Osteocyte (in vitro differentiated cells): ENCODE measurements around the gene ARL6IP6. TPM values are rescaled to one million over a fixed set of nuclear protein-coding genes. Genes with fewer than 3 reads are reported as not detected.
A peak's percentile ranks its signal among the peaks of the same experiment; 100 is the strongest.
"Not testable (repeated sequence)": the region's sequence is repeated elsewhere in the genome, so short reads cannot be mapped to it uniquely, and the experiment has no call there.

Source experiments
- DNase-seq: peaks from one replicate; pipeline ENCODE4 v3.0.0; 2021; ENCODE audit warnings: mixed read lengths; ENCODE audit not compliant: unreplicated experiment; ENCODE audit errors: extremely low spot score
- H3K27ac Mint-ChIP-seq: one replicate; pipeline ENCODE4 v1.8.0; 2021; ENCODE audit warnings: mild to moderate bottlenecking, mixed read lengths; ENCODE audit not compliant: unreplicated experiment
- H3K27me3 Mint-ChIP-seq: one replicate; pipeline ENCODE4 v1.8.0; 2021; ENCODE audit warnings: mixed read lengths; ENCODE audit not compliant: unreplicated experiment
- H3K36me3 Mint-ChIP-seq: one replicate; pipeline ENCODE4 v1.8.0; 2021; ENCODE audit warnings: mixed read lengths; ENCODE audit not compliant: unreplicated experiment
- H3K4me1 Mint-ChIP-seq: one replicate; pipeline ENCODE4 v1.8.0; 2021; ENCODE audit warnings: mixed read lengths; ENCODE audit not compliant: unreplicated experiment
- H3K4me3 Mint-ChIP-seq: one replicate; pipeline ENCODE4 v1.8.0; 2021; ENCODE audit warnings: mild to moderate bottlenecking, moderate library complexity, mixed read lengths; ENCODE audit not compliant: unreplicated experiment
- H3K9me3 Mint-ChIP-seq: one replicate; pipeline ENCODE4 v1.8.0; 2021; ENCODE audit warnings: mixed read lengths; ENCODE audit not compliant: unreplicated experiment
- CTCF ChIP-seq: fragments of 200-600 bp; sonication (generic); IDR thresholded peaks from 2 replicates; pipeline ENCODE4 v1.5.0; 2021; ENCODE audit warnings: antibody characterized with exemption, mild to moderate bottlenecking, moderate library complexity
- total RNA-seq: library from RNA; stranded (reverse); gene quantifications from 2 replicates; pipeline ENCODE4 v1.2.1, GENCODE V29; 2021

Gene ARL6IP6
- total RNA-seq, 1 donor from 2014 or later, result 13.9 TPM

GRCh38 chr2:152730591-152731333 lies 12.3 kb downstream of the ARL6IP6 start:
- H3K4me3 Mint-ChIP-seq, result no peak overlapping the region
- H3K4me1 Mint-ChIP-seq, result no peaks in the 10 kb centered on the region
- DNase-seq, result no peak
- H3K9me3 Mint-ChIP-seq, result no peaks in the 10 kb centered on the region
- no peak for TF ChIP-seq CTCF
- H3K27ac Mint-ChIP-seq, result no peak overlapping the region
- H3K36me3 Mint-ChIP-seq, result peaks cover 3% of the 10 kb centered on the region
- H3K27me3 Mint-ChIP-seq, result no peaks in the 10 kb centered on the region

GRCh38 chr2:152737509-152737908 lies 19.1 kb downstream of the ARL6IP6 start:
- H3K36me3 Mint-ChIP-seq, result peaks cover 27% of the 10 kb centered on the region
- not testable (repeated sequence) for DNase-seq, H3K27me3 Mint-ChIP-seq, H3K4me3 Mint-ChIP-seq, H3K27ac Mint-ChIP-seq, H3K4me1 Mint-ChIP-seq, H3K9me3 Mint-ChIP-seq

- Mint-ChIP-seq H3K27ac (no peak overlapping the region), H3K4me3 (no peak overlapping the region), H3K9me3 (no peaks in the 10 kb centered on the region), H3K36me3 (peaks cover 27% of the 10 kb centered on the region), H3K27me3 (no peaks in the 10 kb centered on the region), H3K4me1 (peaks cover 2% of the 10 kb centered on the region)
- no peak for TF ChIP-seq CTCF
- DNase-seq, result no peak
Measured at GRCh38 chr2:152738438-152738837, 20.0 kb downstream of the ARL6IP6 start.

GRCh38 chr2:152739705-152740104 lies 21.3 kb downstream of the ARL6IP6 start:
- not testable (repeated sequence) for H3K27ac Mint-ChIP-seq, DNase-seq, H3K4me1 Mint-ChIP-seq, H3K27me3 Mint-ChIP-seq, H3K4me3 Mint-ChIP-seq, H3K9me3 Mint-ChIP-seq
- peaks cover 27% of the 10 kb centered on the region for H3K36me3 Mint-ChIP-seq

- Mint-ChIP-seq H3K27me3 (no peaks in the 10 kb centered on the region), H3K9me3 (no peaks in the 10 kb centered on the region), H3K36me3 (peaks cover 26% of the 10 kb centered on the region), H3K4me3 (no peak overlapping the region), H3K4me1 (peaks cover 2% of the 10 kb centered on the region), H3K27ac (no peak overlapping the region)
- peak; percentile 82 for TF ChIP-seq CTCF
- no peak for DNase-seq
Measured at GRCh38 chr2:152740743-152741328, 22.4 kb downstream of the ARL6IP6 start.

- peak; percentile 43 for TF ChIP-seq CTCF
- H3K9me3 Mint-ChIP-seq, result no peaks in the 10 kb centered on the region
- DNase-seq, result no peak
Measured at GRCh38 chr2:152743002-152743401, 24.6 kb downstream of the ARL6IP6 start.

GRCh38 chr2:152747751-152748150 lies 29.3 kb downstream of the ARL6IP6 start:
- not testable (repeated sequence) for H3K9me3 Mint-ChIP-seq, DNase-seq, H3K4me3 Mint-ChIP-seq, H3K4me1 Mint-ChIP-seq, H3K27me3 Mint-ChIP-seq
- Mint-ChIP-seq H3K36me3 (peaks cover 26% of the 10 kb centered on the region), H3K27ac (peak overlapping the region; percentile 6)

More at GRCh38 chr2:152743002-152743401, 24.6 kb downstream of the ARL6IP6 start:
- Mint-ChIP-seq H3K4me3 (no peak overlapping the region), H3K27me3 (no peaks in the 10 kb centered on the region), H3K36me3 (peaks cover 16% of the 10 kb centered on the region), H3K27ac (no peak overlapping the region), H3K4me1 (peaks cover 7% of the 10 kb centered on the region)
